DND-41 (cell line): Measurements from ENCODE around the gene TSPAN9.

Experiments used
- ATAC-seq: fragments of 200-7000 bp; cut with Tn5 transposase; 3 replicates; pipeline ENCODE4 v1.9.1; 2021; ENCODE audit warnings: low read depth; ENCODE audit not compliant: insufficient read depth
- DNase-seq: peaks from one replicate; pipeline ENCODE4 v3.0.0-alpha.2; 2020
- H2AFZ ChIP-seq: 2 replicates; pipeline ENCODE4 v1.6.0; 2012; ENCODE audit warnings: low read depth, low read length
- H3K27ac ChIP-seq: 2 replicates; pipeline ENCODE4 v1.5.1; 2012; ENCODE audit warnings: low read length, inconsistent platforms
- H3K27me3 ChIP-seq: fragments of 200-600 bp; sonication (generic); 2 replicates; pipeline ENCODE4 v1.6.0; 2012; ENCODE audit warnings: low read length, mild to moderate bottlenecking, inconsistent platforms; ENCODE audit not compliant: insufficient read depth, poor library complexity
- H3K36me3 ChIP-seq: 2 replicates; pipeline ENCODE4 v1.5.1; 2012; ENCODE audit warnings: low read length, inconsistent platforms; ENCODE audit not compliant: insufficient read depth
- H3K4me1 ChIP-seq: 2 replicates; pipeline ENCODE4 v1.5.1; 2012; ENCODE audit warnings: mild to moderate bottlenecking, low read length; ENCODE audit not compliant: insufficient read depth
- H3K4me2 ChIP-seq: 2 replicates; pipeline ENCODE4 v1.6.0; 2012; ENCODE audit warnings: mild to moderate bottlenecking, moderate library complexity, low read length, inconsistent platforms; ENCODE audit not compliant: insufficient read depth
- H3K4me3 ChIP-seq, 2 experiments: fragments of 200-600 bp in 1 of 2; shearing (Covaris generic) in 1 of 2; 2 replicates each; pipeline ENCODE4 v1.5.1; 2012 to 2016; ENCODE audit warnings: inconsistent platforms in 2 of 2, low read length in 2 of 2, mild to moderate bottlenecking in 2 of 2, low read depth in 1 of 2, moderate library complexity in 1 of 2
- H3K79me2 ChIP-seq: 2 replicates; pipeline ENCODE4 v1.6.0; 2012; ENCODE audit warnings: low read length, inconsistent platforms; ENCODE audit not compliant: insufficient read depth
- H3K9ac ChIP-seq: 2 replicates; pipeline ENCODE4 v1.6.0; 2012; ENCODE audit warnings: low read depth, mild to moderate bottlenecking, inconsistent platforms, low read length, moderate library complexity
- H3K9me3 ChIP-seq: 2 replicates; pipeline ENCODE4 v1.5.1; 2012; ENCODE audit warnings: low read length, moderate library complexity, mild to moderate bottlenecking, inconsistent platforms; ENCODE audit not compliant: insufficient read depth, severe bottlenecking
- H4K20me1 ChIP-seq: 2 replicates; pipeline ENCODE4 v1.6.0; 2012; ENCODE audit warnings: low read length; ENCODE audit not compliant: insufficient read depth
- CTCF ChIP-seq: IDR thresholded peaks from 2 replicates; pipeline ENCODE4 v1.5.1; 2012; ENCODE audit warnings: borderline replicate concordance, low read length, moderate library complexity, mild to moderate bottlenecking; ENCODE audit not compliant: poor library complexity, severe bottlenecking; ENCODE audit errors: extremely low read depth
- EZH2 ChIP-seq: IDR thresholded peaks from 3 replicates; pipeline ENCODE4 v1.6.1; 2012; ENCODE audit warnings: borderline replicate concordance, low read depth, mild to moderate bottlenecking, moderate library complexity, low read length, inconsistent platforms; ENCODE audit not compliant: severe bottlenecking

Gene TSPAN9

GRCh38 chr12:3107954-3108353 lies 30.8 kb downstream of the TSPAN9 start:
- DNase-seq, result no peak
- Histone ChIP-seq H3K9ac (no peak overlapping the region), H3K27ac (no peak overlapping the region), H3K9me3 (no peaks in the 10 kb centered on the region), H3K4me3 (no peak overlapping the region), H3K79me2 (no peaks in the 10 kb centered on the region), H3K4me1 (no peaks in the 10 kb centered on the region), H2AFZ (no peak overlapping the region), H3K27me3 (no peaks in the 10 kb centered on the region), H3K36me3 (no peaks in the 10 kb centered on the region), H3K4me2 (no peak overlapping the region), H4K20me1 (no peaks in the 10 kb centered on the region)
- no peak for ATAC-seq
- no peak for TF ChIP-seq EZH2
- TF ChIP-seq CTCF, result no peak

GRCh38 chr12:3110578-3110977 lies 33.4 kb downstream of the TSPAN9 start:
- DNase-seq, result no peak
- no peaks in the 10 kb centered on the region for H3K27me3 ChIP-seq
- TF ChIP-seq CTCF (no peak), EZH2 (no peak)
- H3K9me3 ChIP-seq, result no peaks in the 10 kb centered on the region
- H3K27ac ChIP-seq, result no peak overlapping the region
- H3K4me1 ChIP-seq, result no peaks in the 10 kb centered on the region
- ATAC-seq, result no peak
- H3K4me3 ChIP-seq, result no peak overlapping the region
- H2AFZ ChIP-seq, result no peak overlapping the region
- H3K79me2 ChIP-seq, result no peaks in the 10 kb centered on the region
- H4K20me1 ChIP-seq, result no peaks in the 10 kb centered on the region; the same call in 1 of the 2 replicates
- H3K9ac ChIP-seq, result no peak overlapping the region
- no peak overlapping the region for H3K4me2 ChIP-seq
- H3K36me3 ChIP-seq, result no peaks in the 10 kb centered on the region

GRCh38 chr12:3113671-3114325 lies 36.6 kb downstream of the TSPAN9 start:
- Histone ChIP-seq H3K4me2 (no peak overlapping the region), H4K20me1 (no peaks in the 10 kb centered on the region; the same call in 1 of the 2 replicates), H3K36me3 (no peaks in the 10 kb centered on the region), H3K4me3 (no peak overlapping the region), H2AFZ (no peak overlapping the region), H3K4me1 (no peaks in the 10 kb centered on the region), H3K79me2 (no peaks in the 10 kb centered on the region), H3K9ac (no peak overlapping the region), H3K27me3 (peaks cover 4% of the 10 kb centered on the region), H3K9me3 (no peaks in the 10 kb centered on the region), H3K27ac (no peak overlapping the region)
- no peak for TF ChIP-seq CTCF
- no peak for TF ChIP-seq EZH2
- DNase-seq (no peak), ATAC-seq (no peak)
